ENCODE results near the gene CSK. TPM values are rescaled to one million over a fixed set of nuclear protein-coding genes. Genes with fewer than 3 reads are reported as not detected.
"Not testable (repeated sequence)": the region's sequence is repeated elsewhere in the genome, so short reads cannot be mapped to it uniquely, and the experiment has no call there.

CSK gene
- total RNA-seq, 1 donor from 2014 or later: 13.6 TPM

- peaks cover 35 to 58% (median 46%) of the 10 kb centered on the region in 3 donors for H3K4me1 ChIP-seq (ENCODE audit: control insufficient read depth in 3 of 3, insufficient read depth in 3 of 3, low read length in 3 of 3)
- H3K27ac ChIP-seq (ENCODE audit: low read depth, low read length): no peak overlapping the region
- no peak overlapping the region for H3K9ac ChIP-seq (ENCODE audit: low read depth in 1 of 3, low read length in 3 of 3)
Measured at GRCh38 chr15:74779162-74779648, 2.7 kb upstream of the CSK start.

DNA sequence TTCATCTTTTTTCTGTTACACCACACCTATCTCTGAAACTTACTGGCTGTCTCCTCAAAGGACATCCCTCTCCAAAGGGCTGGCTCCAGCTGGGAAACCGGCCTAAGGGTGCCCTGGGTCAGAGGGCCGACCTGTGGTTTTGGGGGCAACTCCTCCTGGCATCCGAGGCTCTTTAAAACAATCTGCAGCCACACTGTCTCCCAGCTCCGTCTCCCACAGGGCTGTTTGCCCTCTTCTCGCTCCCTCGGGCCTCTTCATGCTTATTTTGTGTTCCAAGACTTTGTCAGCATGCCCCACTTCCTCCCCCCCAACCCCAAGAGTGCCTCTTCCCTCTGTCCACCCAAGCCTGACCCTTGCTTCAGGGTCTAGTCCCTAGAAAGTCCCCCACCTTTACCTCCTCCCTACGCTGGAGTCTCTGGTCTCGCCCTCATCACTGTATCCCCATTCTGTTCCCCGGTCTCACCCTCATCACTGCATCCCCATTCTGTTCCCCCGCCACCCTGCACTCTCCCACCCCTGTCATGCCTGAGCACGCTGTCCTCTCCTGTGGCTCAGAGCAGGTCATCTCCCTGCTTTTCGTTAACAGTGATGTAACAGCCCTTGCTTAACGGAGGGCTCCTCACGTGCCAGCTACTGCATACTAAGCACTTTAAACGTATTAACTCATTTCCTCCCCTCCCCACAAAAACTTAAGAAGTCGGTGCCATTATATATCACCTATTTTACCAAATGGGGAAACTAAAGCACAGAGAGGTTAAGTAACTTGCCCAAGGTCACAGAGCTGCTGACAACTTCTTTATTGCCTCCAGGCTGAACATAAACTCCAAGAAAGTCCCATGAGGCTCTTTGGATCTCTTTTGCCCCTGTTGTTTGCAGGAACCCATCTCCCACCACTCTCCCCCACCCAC is 1.1 kb upstream of the CSK start:
- Histone ChIP-seq H3K4me1 (ENCODE audit: control insufficient read depth in 3 of 3, insufficient read depth in 3 of 3, low read length in 3 of 3) (peaks cover 50 to 70% (median 62%) of the 10 kb centered on the region in 3 donors), H3K9ac (ENCODE audit: low read depth in 1 of 3, low read length in 3 of 3) (peak overlapping the region in 2 of 3 donors; percentile 50 to 51), H3K36me3 (ENCODE audit: control insufficient read depth in 3 of 3, insufficient read depth in 3 of 3, low read length in 3 of 3) (peaks cover 0 to 2% (median 0%) of the 10 kb centered on the region in 3 donors), H3K9me3 (ENCODE audit: control insufficient read depth in 3 of 3, low read length in 3 of 3) (no peaks in the 10 kb centered on the region), H3K27me3 (ENCODE audit: control insufficient read depth in 3 of 3, insufficient read depth in 3 of 3, low read length in 3 of 3) (no peaks in the 10 kb centered on the region), H3K27ac (ENCODE audit: low read depth, low read length) (peak overlapping the region; percentile 30), H3K4me3 (ENCODE audit: low read length in 3 of 3) (peak overlapping the region; percentile 54 to 70 (median 61))

More at GRCh38 chr15:74779162-74779648, 2.7 kb upstream of the CSK start:
- H3K4me3 ChIP-seq (ENCODE audit: low read length in 3 of 3): no peak overlapping the region
- H3K36me3 ChIP-seq (ENCODE audit: control insufficient read depth in 3 of 3, insufficient read depth in 3 of 3, low read length in 3 of 3): no peaks in the 10 kb centered on the region
- no peaks in the 10 kb centered on the region for H3K27me3 ChIP-seq (ENCODE audit: control insufficient read depth in 3 of 3, insufficient read depth in 3 of 3, low read length in 3 of 3)
- H3K9me3 ChIP-seq (ENCODE audit: control insufficient read depth in 3 of 3, low read length in 3 of 3): no peaks in the 10 kb centered on the region

DNA sequence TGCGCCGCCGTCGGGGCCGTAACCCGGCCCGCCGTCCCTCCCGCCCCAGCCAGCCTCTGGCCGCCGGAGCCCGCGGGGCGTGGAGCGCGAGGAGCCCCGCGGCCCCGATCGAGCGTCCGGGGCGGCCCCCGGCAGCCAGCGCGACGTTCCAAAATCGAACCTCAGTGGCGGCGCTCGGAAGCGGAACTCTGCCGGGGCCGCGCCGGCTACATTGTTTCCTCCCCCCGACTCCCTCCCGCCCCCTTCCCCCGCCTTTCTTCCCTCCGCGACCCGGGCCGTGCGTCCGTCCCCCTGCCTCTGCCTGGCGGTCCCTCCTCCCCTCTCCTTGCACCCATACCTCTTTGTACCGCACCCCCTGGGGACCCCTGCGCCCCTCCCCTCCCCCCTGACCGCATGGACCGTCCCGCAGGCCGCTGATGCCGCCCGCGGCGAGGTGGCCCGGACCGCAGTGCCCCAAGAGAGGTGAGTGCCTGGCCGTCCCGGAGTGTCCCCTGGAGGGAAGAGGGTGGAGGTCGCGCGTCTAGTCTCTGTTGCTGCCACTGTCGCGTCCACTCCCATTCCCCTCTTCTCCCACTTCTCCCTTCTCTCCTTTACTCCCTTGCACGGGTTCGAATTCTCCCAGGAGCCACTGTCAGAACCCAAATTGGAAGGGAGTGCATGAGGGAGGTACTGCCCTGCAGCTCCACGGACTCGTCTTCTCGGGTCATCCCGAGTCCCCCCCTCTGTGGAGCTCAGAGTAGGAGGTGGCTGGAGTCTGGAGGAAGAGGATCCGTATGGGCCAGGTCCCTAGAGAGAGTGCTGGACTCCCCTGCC is 585 bp downstream of the CSK start:
- peaks cover 0 to 2% (median 0%) of the 10 kb centered on the region in 3 donors for H3K36me3 ChIP-seq (ENCODE audit: control insufficient read depth in 3 of 3, insufficient read depth in 3 of 3, low read length in 3 of 3)
- H3K27ac ChIP-seq (ENCODE audit: low read depth, low read length): peak overlapping the region; percentile 68
- H3K9me3 ChIP-seq (ENCODE audit: control insufficient read depth in 3 of 3, low read length in 3 of 3): no peaks in the 10 kb centered on the region
- H3K9ac ChIP-seq (ENCODE audit: low read depth in 1 of 3, low read length in 3 of 3): peak overlapping the region; percentile 74 to 84 (median 81)
- peak overlapping the region; percentile 86 to 89 (median 88) for H3K4me3 ChIP-seq (ENCODE audit: low read length in 3 of 3)
- H3K27me3 ChIP-seq (ENCODE audit: control insufficient read depth in 3 of 3, insufficient read depth in 3 of 3, low read length in 3 of 3): no peaks in the 10 kb centered on the region
- H3K4me1 ChIP-seq (ENCODE audit: control insufficient read depth in 3 of 3, insufficient read depth in 3 of 3, low read length in 3 of 3): peaks cover 61 to 75% (median 67%) of the 10 kb centered on the region in 3 donors

DNA sequence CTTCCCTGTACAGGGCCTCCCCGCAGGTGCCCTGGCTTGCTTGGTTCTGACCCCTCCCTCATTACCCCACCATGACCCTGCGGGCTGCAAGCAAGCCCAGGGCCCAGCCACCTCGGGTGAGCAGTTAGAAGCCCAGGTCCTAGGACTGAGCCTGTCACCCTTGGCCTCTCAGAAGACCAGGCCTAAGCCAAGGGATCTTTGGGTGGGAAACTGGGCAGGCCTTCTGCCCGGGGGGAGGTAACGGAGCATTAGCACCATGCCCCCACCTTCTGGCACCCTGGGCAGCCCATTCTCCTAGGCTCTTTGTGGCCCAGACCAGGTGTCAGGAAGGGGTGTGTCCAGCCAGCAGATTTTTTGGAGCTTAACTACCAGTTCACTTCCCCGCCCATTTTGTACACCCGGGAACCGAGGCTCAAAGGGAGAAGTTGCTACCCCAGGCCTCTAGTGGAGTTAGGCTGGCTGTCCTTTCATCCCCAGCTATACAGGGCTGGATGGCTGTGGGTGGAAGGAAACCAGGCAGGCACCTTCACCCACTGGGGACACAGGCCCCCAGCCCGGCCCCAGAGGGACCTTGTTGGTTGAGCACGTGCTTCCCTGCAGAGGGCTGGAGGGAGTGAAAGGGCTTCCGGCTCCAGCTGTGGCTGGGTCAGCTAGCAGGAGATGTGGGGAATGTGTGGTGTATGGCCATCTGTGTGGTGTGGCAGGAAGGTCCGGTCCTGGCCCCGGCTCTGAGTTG is 1.4 kb downstream of the CSK start:
- no peaks in the 10 kb centered on the region for H3K9me3 ChIP-seq (ENCODE audit: control insufficient read depth in 3 of 3, low read length in 3 of 3)
- H3K27me3 ChIP-seq (ENCODE audit: control insufficient read depth in 3 of 3, insufficient read depth in 3 of 3, low read length in 3 of 3): no peaks in the 10 kb centered on the region
- H3K36me3 ChIP-seq (ENCODE audit: control insufficient read depth in 3 of 3, insufficient read depth in 3 of 3, low read length in 3 of 3): peaks cover 0 to 2% (median 0%) of the 10 kb centered on the region in 3 donors
- peak overlapping the region; percentile 68 for H3K27ac ChIP-seq (ENCODE audit: low read depth, low read length)
- peak overlapping the region; percentile 74 to 84 (median 81) for H3K9ac ChIP-seq (ENCODE audit: low read depth in 1 of 3, low read length in 3 of 3)
- peaks cover 64 to 77% (median 70%) of the 10 kb centered on the region in 3 donors for H3K4me1 ChIP-seq (ENCODE audit: control insufficient read depth in 3 of 3, insufficient read depth in 3 of 3, low read length in 3 of 3)
- peak overlapping the region; percentile 86 to 89 (median 88) for H3K4me3 ChIP-seq (ENCODE audit: low read length in 3 of 3)

DNA sequence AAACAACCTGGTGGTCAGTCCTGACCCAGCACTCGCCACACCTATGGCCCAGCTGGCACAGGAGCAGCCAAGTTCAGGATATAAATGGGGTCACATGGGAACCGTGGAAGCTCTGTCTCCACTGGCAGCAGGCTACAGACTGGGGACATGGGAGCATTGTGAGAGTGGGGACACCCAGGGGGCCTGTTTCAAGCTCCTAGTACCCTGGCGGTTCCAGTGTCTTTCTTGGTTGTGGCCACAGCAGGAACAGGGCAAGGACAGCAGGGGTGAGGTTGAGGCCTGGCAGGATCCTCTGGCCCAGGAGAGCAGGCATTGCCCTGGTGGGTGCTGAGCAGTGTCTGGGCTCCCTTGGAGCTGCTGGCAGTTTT is 1.9 kb downstream of the CSK start:
- H3K27me3 ChIP-seq (ENCODE audit: control insufficient read depth in 3 of 3, insufficient read depth in 3 of 3, low read length in 3 of 3): no peaks in the 10 kb centered on the region
- H3K36me3 ChIP-seq (ENCODE audit: control insufficient read depth in 3 of 3, insufficient read depth in 3 of 3, low read length in 3 of 3): peaks cover 0 to 2% (median 0%) of the 10 kb centered on the region in 3 donors
- peaks cover 70 to 79% (median 76%) of the 10 kb centered on the region in 3 donors for H3K4me1 ChIP-seq (ENCODE audit: control insufficient read depth in 3 of 3, insufficient read depth in 3 of 3, low read length in 3 of 3)
- peak overlapping the region; percentile 68 for H3K27ac ChIP-seq (ENCODE audit: low read depth, low read length)
- peak overlapping the region; percentile 74 to 84 (median 81) for H3K9ac ChIP-seq (ENCODE audit: low read depth in 1 of 3, low read length in 3 of 3)
- H3K4me3 ChIP-seq (ENCODE audit: low read length in 3 of 3): peak overlapping the region; percentile 86 to 89 (median 88)
- H3K9me3 ChIP-seq (ENCODE audit: control insufficient read depth in 3 of 3, low read length in 3 of 3): no peaks in the 10 kb centered on the region

DNA sequence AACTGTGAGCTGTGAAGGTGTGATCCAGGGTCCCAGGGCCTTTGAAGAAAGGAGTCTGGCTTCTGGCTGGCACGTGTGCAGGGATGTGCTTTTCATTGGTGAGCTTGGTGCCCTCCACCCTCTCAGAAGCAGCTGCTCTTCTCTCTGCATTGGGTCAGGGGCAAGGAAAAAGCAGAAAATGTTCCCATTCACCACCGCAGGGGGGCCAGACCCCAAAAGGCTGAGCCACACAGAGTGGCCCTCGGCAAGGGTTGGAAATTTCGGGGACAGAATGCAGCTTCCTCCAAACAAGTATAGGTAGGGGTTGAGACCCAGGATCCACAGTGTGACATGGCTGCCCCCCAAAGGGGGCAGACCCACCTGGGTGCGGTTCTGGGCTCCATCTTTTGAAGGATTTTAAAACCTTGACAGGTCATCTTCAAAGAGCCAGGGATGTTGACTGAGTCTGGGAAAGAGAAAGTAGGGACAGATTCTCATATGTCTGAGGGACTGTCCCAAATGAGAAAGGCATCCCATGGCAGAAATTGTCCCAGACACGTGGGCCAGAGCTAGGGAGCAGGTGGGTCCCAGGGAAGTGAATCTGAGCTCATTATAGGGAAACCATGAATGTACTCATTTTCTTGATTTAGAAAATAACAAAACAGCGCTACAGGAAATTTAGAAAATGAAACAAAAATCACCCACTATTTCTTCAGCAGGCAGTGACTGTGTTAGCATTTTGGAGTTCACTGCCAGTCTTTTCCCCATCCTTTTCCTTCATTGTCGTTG is 2.7 kb downstream of the CSK start:
- peak overlapping the region; percentile 43 to 74 (median 47) for H3K9ac ChIP-seq (ENCODE audit: low read depth in 1 of 3, low read length in 3 of 3)
- no peaks in the 10 kb centered on the region for H3K9me3 ChIP-seq (ENCODE audit: control insufficient read depth in 3 of 3, low read length in 3 of 3)
- no peaks in the 10 kb centered on the region for H3K27me3 ChIP-seq (ENCODE audit: control insufficient read depth in 3 of 3, insufficient read depth in 3 of 3, low read length in 3 of 3)
- peak overlapping the region; percentile 60 for H3K27ac ChIP-seq (ENCODE audit: low read depth, low read length)
- H3K36me3 ChIP-seq (ENCODE audit: control insufficient read depth in 3 of 3, insufficient read depth in 3 of 3, low read length in 3 of 3): peaks cover 0 to 2% (median 0%) of the 10 kb centered on the region in 3 donors
- peak overlapping the region in 2 of 3 donors; percentile 22 to 38 for H3K4me3 ChIP-seq (ENCODE audit: low read length in 3 of 3)
- peaks cover 77 to 87% (median 84%) of the 10 kb centered on the region in 3 donors for H3K4me1 ChIP-seq (ENCODE audit: control insufficient read depth in 3 of 3, insufficient read depth in 3 of 3, low read length in 3 of 3)

DNA sequence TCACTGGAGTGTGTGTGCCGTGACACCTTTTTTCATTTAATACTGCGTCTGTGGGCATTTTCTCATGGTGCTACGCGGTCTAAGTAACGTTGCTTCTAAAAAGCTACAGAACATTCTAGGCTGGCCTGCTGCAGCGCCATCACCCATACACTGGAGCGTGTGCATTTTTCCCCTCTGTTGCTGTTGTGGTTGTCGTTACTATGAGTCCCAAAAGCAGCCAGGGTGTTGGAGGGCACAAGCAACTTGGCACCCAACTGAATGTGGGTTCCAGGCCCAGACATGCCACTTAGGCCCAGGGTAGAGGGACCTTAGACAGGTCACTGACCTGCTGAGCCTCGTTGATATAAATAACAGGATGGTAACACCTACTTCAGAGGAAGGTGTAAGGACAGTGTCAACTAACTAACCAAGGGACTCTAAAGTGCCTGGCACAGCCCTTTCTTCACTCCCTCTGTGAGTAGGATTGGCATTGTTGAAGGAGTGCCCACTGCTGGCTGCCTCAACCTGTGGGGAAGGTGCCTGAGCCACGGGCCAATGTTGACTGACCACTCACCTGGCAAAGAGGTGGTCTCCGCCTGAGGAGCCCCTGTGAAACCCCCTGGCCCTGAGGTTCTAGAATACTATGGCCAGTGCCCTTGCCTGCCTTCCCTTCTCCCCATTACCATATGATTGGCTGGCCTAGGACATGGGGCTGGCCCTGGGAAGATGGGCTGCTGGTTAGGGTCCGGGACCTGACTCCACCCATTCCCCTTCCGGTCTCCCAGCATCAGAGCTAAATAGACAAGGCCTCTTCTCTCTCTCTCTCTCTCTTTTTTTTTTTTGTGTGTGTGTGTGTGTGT is 3.5 kb downstream of the CSK start:
- H3K4me1 ChIP-seq (ENCODE audit: control insufficient read depth in 3 of 3, insufficient read depth in 3 of 3, low read length in 3 of 3): peaks cover 85 to 92% (median 91%) of the 10 kb centered on the region in 3 donors
- H3K36me3 ChIP-seq (ENCODE audit: control insufficient read depth in 3 of 3, insufficient read depth in 3 of 3, low read length in 3 of 3): peaks cover 0 to 2% (median 0%) of the 10 kb centered on the region in 3 donors
- peak overlapping the region; percentile 60 for H3K27ac ChIP-seq (ENCODE audit: low read depth, low read length)
- H3K9ac ChIP-seq (ENCODE audit: low read depth in 1 of 3, low read length in 3 of 3): peak overlapping the region; percentile 2 to 47 (median 47)
- no peaks in the 10 kb centered on the region for H3K27me3 ChIP-seq (ENCODE audit: control insufficient read depth in 3 of 3, insufficient read depth in 3 of 3, low read length in 3 of 3)
- H3K4me3 ChIP-seq (ENCODE audit: low read length in 3 of 3): peak overlapping the region in 2 of 3 donors; percentile 35 to 43
- no peaks in the 10 kb centered on the region for H3K9me3 ChIP-seq (ENCODE audit: control insufficient read depth in 3 of 3, low read length in 3 of 3)

DNA sequence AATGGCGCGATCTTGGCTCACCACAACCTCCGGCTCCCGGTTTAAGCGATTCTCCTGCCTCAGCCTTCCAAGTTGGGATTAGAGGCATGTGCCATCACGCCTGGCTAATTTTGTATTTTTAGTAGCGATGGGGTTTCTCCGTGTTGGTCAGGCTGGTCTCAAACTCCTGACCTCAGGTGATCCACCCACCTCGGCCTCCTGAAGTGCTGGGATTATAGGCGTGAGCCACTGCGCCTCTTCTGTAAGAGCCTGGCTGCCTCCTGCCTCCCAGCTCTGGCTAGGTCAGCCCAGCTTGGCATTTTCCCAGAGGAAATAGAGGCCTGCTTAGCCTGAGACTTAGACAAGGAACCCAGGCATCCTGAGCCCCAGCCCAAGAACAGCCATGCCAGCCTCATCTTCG is 4.2 kb downstream of the CSK start:
- peaks cover 88 to 90% (median 88%) of the 10 kb centered on the region in 3 donors for H3K4me1 ChIP-seq (ENCODE audit: control insufficient read depth in 3 of 3, insufficient read depth in 3 of 3, low read length in 3 of 3)
- peak overlapping the region in 1 of 3 donors; percentile 14 for H3K4me3 ChIP-seq (ENCODE audit: low read length in 3 of 3)

More for the DNA sequence above, 4.2 kb downstream of the CSK start:
- Histone ChIP-seq H3K9ac (ENCODE audit: low read depth in 1 of 3, low read length in 3 of 3) (peak overlapping the region; percentile 20 to 50 (median 34)), H3K27ac (ENCODE audit: low read depth, low read length) (peak overlapping the region; percentile 61)
- H3K9me3 ChIP-seq (ENCODE audit: control insufficient read depth in 3 of 3, low read length in 3 of 3); H3K27me3 ChIP-seq (ENCODE audit: control insufficient read depth in 3 of 3, insufficient read depth in 3 of 3, low read length in 3 of 3); H3K36me3 ChIP-seq (ENCODE audit: control insufficient read depth in 3 of 3, insufficient read depth in 3 of 3, low read length in 3 of 3): not testable (repeated sequence)
